HT1080 (cell line): ENCODE data around the gene SEL1L. TPM values are rescaled to one million over a fixed set of nuclear protein-coding genes. Genes with fewer than 3 reads are reported as not detected.

Experiments
- total RNA-seq: library from RNA; depleted of rRNA; stranded (reverse); fragments of >200 nt; shearing (Covaris generic); gene quantifications from 2 replicates; pipeline ENCODE4 v1.2.3, GENCODE V29; 2014; rRNA removed

SEL1L gene
- total RNA-seq, 1 experiment from 2014 or later: 28.3 TPM

Other genes with a start within 250 kb of the SEL1L start
- gene STON2, start 133.5 kb downstream of the SEL1L start, total RNA-seq: 6.9 and 7.6 TPM in 2 replicates